Stimulated activated CD4-positive, alpha-beta T cell treated with anti-CD3 and anti-CD28 coated beads, Interleukin-1b, Interleukin-23, amount 100 ng/mL, for 24 hours (primary cell): ENCODE results near the gene PODXL2.

Source experiments
- DNase-seq, 4 experiments: peaks; one replicate each; pipeline ENCODE4 v3.0.0-alpha.2; 2020; ENCODE audit warnings: low read depth in 4 of 4, low spot score in 1 of 4

The PODXL2 gene

GRCh38 chr3:127706785-127707351 is 77.9 kb downstream of the PODXL2 start:
- DNase-seq = no peak

- no peak for DNase-seq
These were observed 78.9 kb downstream of the PODXL2 start for GRCh38 chr3:127707851-127708411.

GRCh38 chr3:127708837-127709236 is 79.9 kb downstream of the PODXL2 start:
- no peak for DNase-seq

- DNase-seq = no peak
These were observed 80.5 kb downstream of the PODXL2 start for GRCh38 chr3:127709320-127710060.

- DNase-seq = no peak
These were observed 81.4 kb downstream of the PODXL2 start for GRCh38 chr3:127710155-127710941.

- DNase-seq = no peak
These were observed 82.2 kb downstream of the PODXL2 start for GRCh38 chr3:127711021-127711695.

GRCh38 chr3:127711896-127712295 is 82.9 kb downstream of the PODXL2 start:
- no peak for DNase-seq

GRCh38 chr3:127712461-127712860 is 83.5 kb downstream of the PODXL2 start:
- no peak for DNase-seq

- no peak for DNase-seq
These were observed 84.1 kb downstream of the PODXL2 start for GRCh38 chr3:127712881-127713771.

GRCh38 chr3:127714125-127714571 is 85.2 kb downstream of the PODXL2 start:
- DNase-seq = no peak

- DNase-seq = no peak
These were observed 85.9 kb downstream of the PODXL2 start for GRCh38 chr3:127714866-127715265.

GRCh38 chr3:127715532-127715931 is 86.5 kb downstream of the PODXL2 start:
- no peak for DNase-seq

- no peak for DNase-seq
These were observed 87.4 kb downstream of the PODXL2 start for GRCh38 chr3:127716384-127716783.

GRCh38 chr3:127717357-127718244 is 88.6 kb downstream of the PODXL2 start:
- DNase-seq = no peak

- DNase-seq = no peak
These were observed 89.4 kb downstream of the PODXL2 start for GRCh38 chr3:127718245-127718915.

GRCh38 chr3:127718916-127719290 is 89.9 kb downstream of the PODXL2 start:
- no peak for DNase-seq

- DNase-seq = no peak
These were observed 90.4 kb downstream of the PODXL2 start for GRCh38 chr3:127719369-127719768.

- no peak for DNase-seq
These were observed 91.3 kb downstream of the PODXL2 start for GRCh38 chr3:127720161-127720823.
